HCT116 (cell line): ENCODE results near the gene BCAN. TPM values are rescaled to one million over a fixed set of nuclear protein-coding genes. Genes with fewer than 3 reads are reported as not detected.

Experiments
- ATAC-seq: fragments of 200-7000 bp; cut with Tn5 transposase; 2 replicates; pipeline ENCODE4 v1.9.1; 2020; ENCODE audit warnings: mild to moderate bottlenecking, moderate library complexity
- BruUV-seq: library from RNA; stranded (reverse); fragments of 400-500 nt; replicated peaks from 2 replicates; lab custom pipeline; 2021; lab: Mats Ljungman, UMichigan
- CTCF ChIA-PET: fragments of 300-600 bp; sonication (Branson Sonifier 250); formaldehyde crosslinking; loops from one replicate; lab custom pipeline; 2021; ENCODE audit warnings: antibody characterized with exemption; lab: Charles Lee
- POLR2A ChIA-PET: fragments of 300-600, 350-600 bp; sonication (Branson Sonifier 250); formaldehyde crosslinking; loops from one replicate; lab custom pipeline; 2021; ENCODE audit warnings: antibody characterized with exemption; lab: Charles Lee
- RAD21 ChIA-PET, 2 experiments: fragments of 300-600 bp; sonication (Branson Sonifier 250); formaldehyde crosslinking; loops; one replicate each; lab custom pipeline; 2023; ENCODE audit warnings: low total read pairs in 2 of 2; ENCODE audit not compliant: uncharacterized antibody in 2 of 2, unreplicated experiment in 2 of 2, low non-redundant PET in 1 of 2; lab: Charles Lee
- DNase-seq: peaks from one replicate; pipeline ENCODE4 v3.0.0-alpha.2; 2010; ENCODE audit warnings: low read depth, low spot score
- H2AFZ ChIP-seq: fragments of 200-600 bp; shearing (Covaris generic), sonication (generic); 2 replicates; pipeline ENCODE4 v1.6.1; 2017; ENCODE audit warnings: low read depth, mixed run types, mixed read lengths, antibody characterized with exemption, low read length; ENCODE audit not compliant: poor library complexity, severe bottlenecking
- H3K27ac ChIP-seq: 2 replicates; pipeline ENCODE4 v1.5.1; 2012; ENCODE audit warnings: low read depth, low read length
- H3K27me3 ChIP-seq: fragments of 200-600 bp; sonication (generic); 2 replicates; pipeline ENCODE4 v1.6.1; 2016; ENCODE audit warnings: mixed run types, low read length, mixed read lengths; ENCODE audit not compliant: insufficient read depth
- H3K36me3 ChIP-seq, 2 experiments: fragments of 200-500 bp in 1 of 2; fragments of 200-600 bp in 1 of 2; sonication (Bioruptor generic) in 1 of 2; sonication (generic) in 1 of 2; 2 replicates each; pipeline versions ENCODE4 v1.5.1 to v1.6.1; 2014 to 2016; ENCODE audit warnings: low read length in 2 of 2, inconsistent platforms in 1 of 2, mixed read lengths in 1 of 2, mixed run types in 1 of 2; ENCODE audit not compliant: insufficient read depth in 2 of 2, control insufficient read depth in 1 of 2
- H3K4me1 ChIP-seq, 2 experiments: fragments of 200-600 bp in 1 of 2; sonication (generic) in 1 of 2; 2 replicates each; pipeline versions ENCODE4 v1.5.1 to v1.6.1; 2012 to 2017; ENCODE audit warnings: low read length in 2 of 2, inconsistent platforms in 1 of 2, mild to moderate bottlenecking in 1 of 2, mixed read lengths in 1 of 2, mixed run types in 1 of 2, moderate library complexity in 1 of 2; ENCODE audit not compliant: insufficient read depth in 2 of 2, control insufficient read depth in 1 of 2
- H3K4me2 ChIP-seq: fragments of 200-600 bp; sonication (generic); 2 replicates; pipeline ENCODE4 v1.6.1; 2017; ENCODE audit warnings: mixed run types, low read length, mixed read lengths
- H3K4me3 ChIP-seq, 2 experiments: fragments of 200-600 bp in 1 of 2; sonication (generic) in 1 of 2; replicated peaks in 1 of 2; 2 replicates each; pipeline ENCODE4 v1.5.1; 2011 to 2016; ENCODE audit warnings: low read length in 2 of 2, control low read depth in 1 of 2, low read depth in 1 of 2, mild to moderate bottlenecking in 1 of 2, mixed read lengths in 1 of 2, mixed run types in 1 of 2
- H3K79me2 ChIP-seq: fragments of 200-600 bp; sonication (generic); 2 replicates; pipeline ENCODE4 v1.6.1; 2017; ENCODE audit warnings: mild to moderate bottlenecking, mixed run types, low read length, moderate library complexity, mixed read lengths; ENCODE audit not compliant: insufficient read depth
- H3K9ac ChIP-seq: fragments of 200-600 bp; sonication (generic); 2 replicates; pipeline ENCODE4 v1.6.1; 2016; ENCODE audit warnings: low read length, mixed read lengths
- H3K9me2 ChIP-seq: fragments of 200-600 bp; sonication (generic), shearing (Covaris generic); 2 replicates; pipeline ENCODE4 v1.6.1; 2017; ENCODE audit warnings: mixed run types, mild to moderate bottlenecking, moderate library complexity; ENCODE audit not compliant: insufficient read depth
- H3K9me3 ChIP-seq, 2 experiments: fragments of 200-500 bp in 1 of 2; fragments of 200-600 bp in 1 of 2; sonication (Bioruptor generic) in 1 of 2; sonication (generic) in 1 of 2; 2 replicates each; pipeline ENCODE4 v1.6.1; 2014 to 2017; ENCODE audit warnings: low read length in 2 of 2, mixed read lengths in 2 of 2, inconsistent platforms in 1 of 2, low read depth in 1 of 2, mild to moderate bottlenecking in 1 of 2, mixed run types in 1 of 2, moderate library complexity in 1 of 2; ENCODE audit not compliant: control insufficient read depth in 1 of 2, insufficient read depth in 1 of 2
- H4K20me1 ChIP-seq: fragments of 200-600 bp; sonication (generic), shearing (Covaris generic); 2 replicates; pipeline ENCODE4 v1.6.1; 2017; ENCODE audit warnings: mixed run types, mild to moderate bottlenecking, moderate library complexity; ENCODE audit not compliant: insufficient read depth
- ELF1 ChIP-seq: IDR thresholded peaks from 2 replicates; pipeline ENCODE4 v1.6.1; 2012; ENCODE audit warnings: low read depth, borderline replicate concordance
- POLR2A ChIP-seq: IDR thresholded peaks from 2 replicates; pipeline ENCODE4 v1.7.0; 2011; ENCODE audit warnings: borderline replicate concordance; ENCODE audit not compliant: insufficient read depth, insufficient read length; ENCODE audit errors: extremely low read depth
- REST ChIP-seq: IDR thresholded peaks from 2 replicates; pipeline ENCODE4 v1.6.1; 2012; ENCODE audit warnings: low read depth
- ZFX ChIP-seq: fragments of 450-650 bp; IDR thresholded peaks from 2 replicates; pipeline ENCODE4 v1.6.1; 2017
- intact Hi-C: fragments of 100-400 bp; cut with micrococcal nuclease; formaldehyde crosslinking; loops from 2 replicates; pipeline ENCODE4 v1.10.0; 2022
- total RNA-seq: library from RNA; stranded (reverse); gene quantifications from one replicate; pipeline ENCODE4 v1.2.1, GENCODE V29; 2021; ENCODE audit not compliant: unreplicated experiment

Gene BCAN
- total RNA-seq, 1 experiment from 2014 or later, result not detected

GRCh38 chr1:156676820-156677615 lies 35.1 kb downstream of the BCAN start, which contains the start of gene NES:
Gene NES (minus strand): TSS chr1:156677407. CDS start chr1:156677264, 143 bp downstream.
- H3K9me3 ChIP-seq, result no peaks in the 10 kb centered on the region
- DNase-seq (no peak), ATAC-seq (peak; percentile 86)
- CTCF ChIA-PET, result interaction anchor here (0.6 to 3.8 kb wide), 13 partner anchors 9 to 183 kb away, joined by 3 to 27 read pairs (median 4); partner anchors contain the start of genes CRABP2, HAPLN2 and NTRK1
- intact Hi-C loops, result no loop called here
- POLR2A ChIA-PET, result interaction anchor here (0.6 to 2.8 kb wide), 7 partner anchors 10 to 254 kb away, joined by 3 to 33 read pairs (median 3); no protein-coding TSS in a partner anchor
- peak within 1 kb of the TSS; percentile 39 to 53 for H3K4me3 ChIP-seq
- H2AFZ ChIP-seq, result peak within 1 kb of the TSS; percentile 65
- peaks cover 14 to 28% of the 10 kb centered on the region in 2 experiments for H3K4me1 ChIP-seq
- no peaks in the 10 kb centered on the region for H4K20me1 ChIP-seq
- no peaks in the 10 kb centered on the region for H3K27me3 ChIP-seq
- H3K27ac ChIP-seq, result peak within 1 kb of the TSS; percentile 38; the same call in 1 of the 2 replicates
- H3K9ac ChIP-seq, result peak within 1 kb of the TSS; percentile 56
- no peaks in the 10 kb centered on the region for H3K79me2 ChIP-seq
- H3K9me2 ChIP-seq, result no peaks in the 10 kb centered on the region
- no peak for TF ChIP-seq REST
- peak; percentile 34 for TF ChIP-seq POLR2A
- no peak for TF ChIP-seq ELF1
- TF ChIP-seq ZFX, result peak; percentile 1; the same call in 1 of the 2 replicates
- no peaks in the 10 kb centered on the region for H3K36me3 ChIP-seq
- no TSS peak for BruUV-seq
- peak within 1 kb of the TSS; percentile 89 for H3K4me2 ChIP-seq
- RAD21 ChIA-PET, result interaction anchor here in 1 of 2 experiments (0.6 to 1.5 kb wide), 4 partner anchors 16 to 183 kb away, joined by 3 to 4 read pairs (median 3); no protein-coding TSS in a partner anchor
